CD14-positive monocyte (primary cell): ENCODE measurements around the gene KLHL14. TPM values are rescaled to one million over a fixed set of nuclear protein-coding genes. Genes with fewer than 3 reads are reported as not detected.

Experiments
- DNase-seq, 3 donors: peaks; one replicate each; pipeline ENCODE4 v3.0.0-alpha.2; 2011 to 2022
- H2AFZ ChIP-seq: 2 replicates; pipeline ENCODE4 v1.6.0; 2012; ENCODE audit warnings: mild to moderate bottlenecking, low read depth, low read length, inconsistent platforms; ENCODE audit not compliant: insufficient read depth, poor library complexity, severe bottlenecking
- H3K27ac ChIP-seq, 2 donors: 1 replicate in 1 of 2; 2 replicates in 1 of 2; pipeline ENCODE4 v1.5.1; 2012 to 2013; ENCODE audit warnings: low read length in 2 of 2, control low read depth in 1 of 2, inconsistent platforms in 1 of 2, low read depth in 1 of 2, mild to moderate bottlenecking in 1 of 2
- H3K27me3 ChIP-seq, 2 donors: one replicate each; pipeline versions ENCODE4 v1.6.0 to v1.6.1; 2011 to 2013; ENCODE audit warnings: low read length in 2 of 2; ENCODE audit not compliant: control insufficient read depth in 2 of 2, insufficient read depth in 2 of 2
- H3K36me3 ChIP-seq, 2 donors: replicated peaks in 1 of 2; 1 replicate in 1 of 2; 2 replicates in 1 of 2; pipeline versions ENCODE4 v1.5.1 to v1.6.1; 2012 to 2013; ENCODE audit warnings: low read length in 2 of 2, control low read depth in 1 of 2, inconsistent platforms in 1 of 2, mild to moderate bottlenecking in 1 of 2; ENCODE audit not compliant: insufficient read depth in 2 of 2, control insufficient read depth in 1 of 2
- H3K4me1 ChIP-seq, 2 donors: 1 replicate in 1 of 2; 2 replicates in 1 of 2; pipeline versions ENCODE4 v1.5.1 to v1.6.1; 2012 to 2013; ENCODE audit warnings: low read length in 2 of 2, control low read depth in 1 of 2, inconsistent platforms in 1 of 2, mild to moderate bottlenecking in 1 of 2, moderate library complexity in 1 of 2; ENCODE audit not compliant: insufficient read depth in 2 of 2, control insufficient read depth in 1 of 2
- H3K4me2 ChIP-seq: replicated peaks from 2 replicates; pipeline ENCODE3; 2012; ENCODE audit warnings: low read length, moderate library complexity, mild to moderate bottlenecking; ENCODE audit not compliant: poor library complexity, severe bottlenecking; ENCODE audit errors: extremely low read depth
- H3K4me3 ChIP-seq, 3 experiments: fragments of 200-600 bp in 1 of 3; sonication (generic) in 1 of 3; replicated peaks in 1 of 3; 1 replicate in 2 of 3; 2 replicates in 1 of 3; pipeline ENCODE4 v1.5.1; 2011 to 2013; ENCODE audit warnings: low read length in 3 of 3, mild to moderate bottlenecking in 3 of 3, control low read depth in 2 of 3, low read depth in 2 of 3, inconsistent platforms in 1 of 3, moderate library complexity in 1 of 3
- H3K79me2 ChIP-seq: 2 replicates; pipeline ENCODE4 v1.6.0; 2012; ENCODE audit warnings: mild to moderate bottlenecking, control low read depth, inconsistent platforms, low read length, moderate library complexity; ENCODE audit not compliant: insufficient read depth
- H3K9ac ChIP-seq: 2 replicates; pipeline ENCODE4 v1.6.0; 2017; ENCODE audit warnings: low read length, mild to moderate bottlenecking; ENCODE audit not compliant: insufficient read depth, poor library complexity, severe bottlenecking
- H3K9me3 ChIP-seq, 2 donors: replicated peaks in 1 of 2; 1 replicate in 1 of 2; 2 replicates in 1 of 2; pipeline versions ENCODE4 v1.5.1 to v1.6.1; 2012 to 2013; ENCODE audit warnings: low read length in 2 of 2, control low read depth in 1 of 2; ENCODE audit not compliant: control insufficient read depth in 1 of 2, insufficient read depth in 1 of 2
- H4K20me1 ChIP-seq: 2 replicates; pipeline ENCODE4 v1.6.0; 2012; ENCODE audit warnings: mild to moderate bottlenecking, low read length, control low read depth, moderate library complexity; ENCODE audit not compliant: insufficient read depth
- H3K27ac Mint-ChIP-seq, 7 donors: one replicate each; pipeline ENCODE4 v1.8.0; 2020; ENCODE audit warnings: mild to moderate bottlenecking in 7 of 7, mixed read lengths in 7 of 7, moderate library complexity in 6 of 7, inconsistent platforms in 2 of 7
- H3K27me3 Mint-ChIP-seq, 3 donors: one replicate each; pipeline ENCODE4 v1.8.0; 2021 to 2022; ENCODE audit warnings: low read depth in 3 of 3, mild to moderate bottlenecking in 3 of 3, mixed read lengths in 3 of 3, moderate library complexity in 3 of 3, inconsistent platforms in 1 of 3
- H3K36me3 Mint-ChIP-seq, 2 donors: one replicate each; pipeline ENCODE4 v1.8.0; 2020; ENCODE audit warnings: mixed read lengths in 2 of 2, inconsistent platforms in 1 of 2, mild to moderate bottlenecking in 1 of 2
- H3K4me1 Mint-ChIP-seq: one replicate; pipeline ENCODE4 v1.8.0; 2020; ENCODE audit warnings: mild to moderate bottlenecking, mixed read lengths
- H3K4me3 Mint-ChIP-seq, 2 donors: one replicate each; pipeline ENCODE4 v1.8.0; 2020; ENCODE audit warnings: mild to moderate bottlenecking in 2 of 2, mixed read lengths in 2 of 2, moderate library complexity in 1 of 2
- H3K9me3 Mint-ChIP-seq, 7 donors: one replicate each; pipeline ENCODE4 v1.8.0; 2020 to 2022; ENCODE audit warnings: mixed read lengths in 7 of 7, mild to moderate bottlenecking in 6 of 7, moderate library complexity in 6 of 7, inconsistent platforms in 2 of 7
- WGBS: methylation state at CpG from one replicate; pipeline ENCODE4 v1.1.5; 2013; ENCODE audit warnings: missing lambda C conversion rate; ENCODE audit not compliant: insufficient coverage; 5-methylcytosine and 5-hydroxymethylcytosine counted together
- intact Hi-C, 2 donors: fragments of 100-400 bp; cut with micrococcal nuclease; formaldehyde crosslinking; loops; one replicate each; pipeline versions ENCODE4 v1.15.0 to v1.15.1; 2023
- polyA plus RNA-seq, 3 donors: library from polyadenylated mRNA; depleted of rRNA in 1 of 3; unstranded in 2 of 3; stranded (reverse) in 1 of 3; fragments of 300-500 nt in 2 of 3; fragments of >200 nt in 1 of 3; fragmentation: Illumina TruSeq in 2 of 3; gene quantifications; 1 replicate in 2 of 3; 2 replicates in 1 of 3; pipeline ENCODE4 v1.2.3, GENCODE V29; 2012 to 2021
- TF ChIP-seq, protein P1 (sequence below): fragments of 200-600 bp; IDR thresholded peaks from one replicate; pipeline ENCODE4 v1.8.0; 2022; ENCODE audit warnings: antibody characterized with exemption, mild to moderate bottlenecking

Gene KLHL14
- polyA plus RNA-seq, 3 donors: 0.08 TPM; not detected in 2

DNA sequence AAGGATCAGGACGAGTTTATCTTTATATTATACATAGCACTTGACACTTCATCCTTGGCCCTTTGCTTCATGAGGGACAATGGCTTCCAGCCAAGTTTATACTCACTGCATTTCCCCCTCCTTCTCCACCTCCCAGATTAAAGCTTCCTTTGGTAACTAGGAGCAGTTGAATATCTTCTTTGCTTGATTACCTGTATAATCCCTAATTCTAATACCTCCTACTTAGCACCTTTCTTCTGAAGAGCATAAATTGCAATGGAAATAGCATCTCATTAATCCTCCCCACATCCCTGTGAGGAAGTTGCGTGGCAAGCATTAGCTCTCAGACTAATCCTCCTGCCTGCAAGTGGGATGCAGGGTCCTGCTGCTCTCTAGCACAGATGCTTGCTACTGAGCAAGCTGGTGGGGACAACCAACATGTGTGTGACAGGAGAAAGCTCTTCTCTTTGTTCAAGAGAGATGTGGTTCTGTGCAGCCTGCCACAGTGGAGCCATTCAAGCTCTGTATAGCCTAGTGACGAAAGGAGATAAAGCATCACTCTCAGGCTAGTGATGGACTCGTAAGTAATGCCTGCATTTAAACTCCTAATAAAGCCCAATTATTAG is 19.1 kb downstream of the KLHL14 start:
- TF ChIP-seq, protein P1, sequence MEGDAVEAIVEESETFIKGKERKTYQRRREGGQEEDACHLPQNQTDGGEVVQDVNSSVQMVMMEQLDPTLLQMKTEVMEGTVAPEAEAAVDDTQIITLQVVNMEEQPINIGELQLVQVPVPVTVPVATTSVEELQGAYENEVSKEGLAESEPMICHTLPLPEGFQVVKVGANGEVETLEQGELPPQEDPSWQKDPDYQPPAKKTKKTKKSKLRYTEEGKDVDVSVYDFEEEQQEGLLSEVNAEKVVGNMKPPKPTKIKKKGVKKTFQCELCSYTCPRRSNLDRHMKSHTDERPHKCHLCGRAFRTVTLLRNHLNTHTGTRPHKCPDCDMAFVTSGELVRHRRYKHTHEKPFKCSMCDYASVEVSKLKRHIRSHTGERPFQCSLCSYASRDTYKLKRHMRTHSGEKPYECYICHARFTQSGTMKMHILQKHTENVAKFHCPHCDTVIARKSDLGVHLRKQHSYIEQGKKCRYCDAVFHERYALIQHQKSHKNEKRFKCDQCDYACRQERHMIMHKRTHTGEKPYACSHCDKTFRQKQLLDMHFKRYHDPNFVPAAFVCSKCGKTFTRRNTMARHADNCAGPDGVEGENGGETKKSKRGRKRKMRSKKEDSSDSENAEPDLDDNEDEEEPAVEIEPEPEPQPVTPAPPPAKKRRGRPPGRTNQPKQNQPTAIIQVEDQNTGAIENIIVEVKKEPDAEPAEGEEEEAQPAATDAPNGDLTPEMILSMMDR: no peak
- H3K4me3 ChIP-seq: no peak overlapping the region
- no peaks in the 10 kb centered on the region for H3K36me3 ChIP-seq
- H3K4me2 ChIP-seq: no peak overlapping the region
- no peaks in the 10 kb centered on the region for H3K36me3 Mint-ChIP-seq
- H3K9me3 ChIP-seq: no peaks in the 10 kb centered on the region
- H3K27ac ChIP-seq: no peak overlapping the region
- H3K79me2 ChIP-seq: no peaks in the 10 kb centered on the region
- no peak overlapping the region for H3K4me3 Mint-ChIP-seq
- DNase-seq: no peak
- no peak overlapping the region for H3K27ac Mint-ChIP-seq
- no peak overlapping the region for H2AFZ ChIP-seq
- no peaks in the 10 kb centered on the region for H4K20me1 ChIP-seq
- H3K9me3 Mint-ChIP-seq: peaks cover 0 to 2% (median 0%) of the 10 kb centered on the region in 7 donors
- WGBS: 94% methylated on average over 2 of the region's 4 CpGs
- H3K9ac ChIP-seq: no peak overlapping the region
- peaks cover 0 to 2% (median 2%) of the 10 kb centered on the region in 3 donors for H3K27me3 Mint-ChIP-seq
- no peaks in the 10 kb centered on the region for H3K27me3 ChIP-seq
- intact Hi-C loops: no loop called here
- no peaks in the 10 kb centered on the region for H3K4me1 ChIP-seq
- no peaks in the 10 kb centered on the region for H3K4me1 Mint-ChIP-seq

DNA sequence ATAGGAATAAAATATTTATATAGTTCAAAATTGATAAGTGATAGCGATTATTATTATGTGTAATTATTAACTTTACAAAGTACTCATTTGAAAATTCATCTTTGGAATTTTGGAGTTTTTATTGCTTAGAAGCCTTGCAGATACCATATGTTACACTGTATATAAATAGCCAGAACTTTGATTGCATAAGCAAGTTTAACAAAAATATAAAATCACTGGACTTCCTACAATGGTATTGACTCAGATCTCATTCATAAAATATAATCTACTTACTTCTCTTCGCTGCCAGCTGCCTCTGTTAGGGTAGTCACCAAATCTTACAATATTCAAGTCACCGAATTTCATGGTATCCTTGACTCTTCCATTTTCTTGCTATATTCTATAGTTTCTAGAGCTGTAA is 22.5 kb downstream of the KLHL14 start:
- Mint-ChIP-seq H3K27me3 (peaks cover 0 to 2% (median 2%) of the 10 kb centered on the region in 3 donors), H3K4me3 (no peak overlapping the region), H3K9me3 (peaks cover 0 to 4% (median 0%) of the 10 kb centered on the region in 7 donors), H3K27ac (no peak overlapping the region), H3K4me1 (no peaks in the 10 kb centered on the region), H3K36me3 (no peaks in the 10 kb centered on the region)
- TF ChIP-seq, protein P1: no peak
- no peaks in the 10 kb centered on the region for H3K9me3 ChIP-seq
- no peaks in the 10 kb centered on the region for H4K20me1 ChIP-seq
- no CpG with 5 or more reads among the region's 3 CpGs for WGBS
- intact Hi-C loops: no loop called here
- H3K9ac ChIP-seq: no peak overlapping the region
- no peaks in the 10 kb centered on the region for H3K27me3 ChIP-seq
- DNase-seq: no peak
- no peaks in the 10 kb centered on the region for H3K79me2 ChIP-seq
- no peaks in the 10 kb centered on the region for H3K4me1 ChIP-seq
- no peak overlapping the region for H3K4me3 ChIP-seq
- no peaks in the 10 kb centered on the region for H3K36me3 ChIP-seq
- H3K4me2 ChIP-seq: no peak overlapping the region
- no peak overlapping the region for H3K27ac ChIP-seq
- H2AFZ ChIP-seq: no peak overlapping the region
